Measurements from ENCODE around the gene GPR161.

- TF ChIP-seq RFX5 (IDR thresholded peaks at IDR 0.05) = no peak
- no peak for TF ChIP-seq RCOR1 (IDR thresholded peaks at IDR 0.05; ENCODE audit: low read depth, low read length)
- TF ChIP-seq, protein P1, sequence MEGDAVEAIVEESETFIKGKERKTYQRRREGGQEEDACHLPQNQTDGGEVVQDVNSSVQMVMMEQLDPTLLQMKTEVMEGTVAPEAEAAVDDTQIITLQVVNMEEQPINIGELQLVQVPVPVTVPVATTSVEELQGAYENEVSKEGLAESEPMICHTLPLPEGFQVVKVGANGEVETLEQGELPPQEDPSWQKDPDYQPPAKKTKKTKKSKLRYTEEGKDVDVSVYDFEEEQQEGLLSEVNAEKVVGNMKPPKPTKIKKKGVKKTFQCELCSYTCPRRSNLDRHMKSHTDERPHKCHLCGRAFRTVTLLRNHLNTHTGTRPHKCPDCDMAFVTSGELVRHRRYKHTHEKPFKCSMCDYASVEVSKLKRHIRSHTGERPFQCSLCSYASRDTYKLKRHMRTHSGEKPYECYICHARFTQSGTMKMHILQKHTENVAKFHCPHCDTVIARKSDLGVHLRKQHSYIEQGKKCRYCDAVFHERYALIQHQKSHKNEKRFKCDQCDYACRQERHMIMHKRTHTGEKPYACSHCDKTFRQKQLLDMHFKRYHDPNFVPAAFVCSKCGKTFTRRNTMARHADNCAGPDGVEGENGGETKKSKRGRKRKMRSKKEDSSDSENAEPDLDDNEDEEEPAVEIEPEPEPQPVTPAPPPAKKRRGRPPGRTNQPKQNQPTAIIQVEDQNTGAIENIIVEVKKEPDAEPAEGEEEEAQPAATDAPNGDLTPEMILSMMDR (IDR thresholded peaks at IDR 0.05) = no peak
- TF ChIP-seq, protein P2, sequence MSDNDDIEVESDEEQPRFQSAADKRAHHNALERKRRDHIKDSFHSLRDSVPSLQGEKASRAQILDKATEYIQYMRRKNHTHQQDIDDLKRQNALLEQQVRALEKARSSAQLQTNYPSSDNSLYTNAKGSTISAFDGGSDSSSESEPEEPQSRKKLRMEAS (IDR thresholded peaks at IDR 0.05) = no peak
- TF ChIP-seq, protein P3, sequence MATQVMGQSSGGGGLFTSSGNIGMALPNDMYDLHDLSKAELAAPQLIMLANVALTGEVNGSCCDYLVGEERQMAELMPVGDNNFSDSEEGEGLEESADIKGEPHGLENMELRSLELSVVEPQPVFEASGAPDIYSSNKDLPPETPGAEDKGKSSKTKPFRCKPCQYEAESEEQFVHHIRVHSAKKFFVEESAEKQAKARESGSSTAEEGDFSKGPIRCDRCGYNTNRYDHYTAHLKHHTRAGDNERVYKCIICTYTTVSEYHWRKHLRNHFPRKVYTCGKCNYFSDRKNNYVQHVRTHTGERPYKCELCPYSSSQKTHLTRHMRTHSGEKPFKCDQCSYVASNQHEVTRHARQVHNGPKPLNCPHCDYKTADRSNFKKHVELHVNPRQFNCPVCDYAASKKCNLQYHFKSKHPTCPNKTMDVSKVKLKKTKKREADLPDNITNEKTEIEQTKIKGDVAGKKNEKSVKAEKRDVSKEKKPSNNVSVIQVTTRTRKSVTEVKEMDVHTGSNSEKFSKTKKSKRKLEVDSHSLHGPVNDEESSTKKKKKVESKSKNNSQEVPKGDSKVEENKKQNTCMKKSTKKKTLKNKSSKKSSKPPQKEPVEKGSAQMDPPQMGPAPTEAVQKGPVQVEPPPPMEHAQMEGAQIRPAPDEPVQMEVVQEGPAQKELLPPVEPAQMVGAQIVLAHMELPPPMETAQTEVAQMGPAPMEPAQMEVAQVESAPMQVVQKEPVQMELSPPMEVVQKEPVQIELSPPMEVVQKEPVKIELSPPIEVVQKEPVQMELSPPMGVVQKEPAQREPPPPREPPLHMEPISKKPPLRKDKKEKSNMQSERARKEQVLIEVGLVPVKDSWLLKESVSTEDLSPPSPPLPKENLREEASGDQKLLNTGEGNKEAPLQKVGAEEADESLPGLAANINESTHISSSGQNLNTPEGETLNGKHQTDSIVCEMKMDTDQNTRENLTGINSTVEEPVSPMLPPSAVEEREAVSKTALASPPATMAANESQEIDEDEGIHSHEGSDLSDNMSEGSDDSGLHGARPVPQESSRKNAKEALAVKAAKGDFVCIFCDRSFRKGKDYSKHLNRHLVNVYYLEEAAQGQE (IDR thresholded peaks at IDR 0.05) = no peak
- TF ChIP-seq EP300 (IDR thresholded peaks at IDR 0.05) = no peak
- no peak for TF ChIP-seq RAD21 (conservative IDR thresholded peaks at IDR 0.05 in 1 of 2, IDR thresholded peaks at IDR 0.05 in 1 of 2)
- TF ChIP-seq RNF2 (IDR thresholded peaks at IDR 0.05; ENCODE audit: borderline replicate concordance, low read depth) = no peak
- no peak for TF ChIP-seq ZNF302 (CRISPR knock-in tag; IDR thresholded peaks at IDR 0.05)
- TF ChIP-seq, protein P4, sequence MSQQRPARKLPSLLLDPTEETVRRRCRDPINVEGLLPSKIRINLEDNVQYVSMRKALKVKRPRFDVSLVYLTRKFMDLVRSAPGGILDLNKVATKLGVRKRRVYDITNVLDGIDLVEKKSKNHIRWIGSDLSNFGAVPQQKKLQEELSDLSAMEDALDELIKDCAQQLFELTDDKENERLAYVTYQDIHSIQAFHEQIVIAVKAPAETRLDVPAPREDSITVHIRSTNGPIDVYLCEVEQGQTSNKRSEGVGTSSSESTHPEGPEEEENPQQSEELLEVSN (IDR thresholded peaks at IDR 0.05; ENCODE audit: borderline replicate concordance, low read depth) = no peak
- TF ChIP-seq MYC (IDR thresholded peaks at IDR 0.05; ENCODE audit: borderline replicate concordance, low read length) = no peak
Observed at GRCh38 chr1:168125051-168125450, 11.7 kb downstream of the GPR161 start.

All from A549 (cell line).